SK-N-SH (cell line): Measurements from ENCODE around the gene AHSG. TPM values are rescaled to one million over a fixed set of nuclear protein-coding genes. Genes with fewer than 3 reads are reported as not detected.

ENCODE experiments used
- CTCF ChIA-PET: fragments of 300-600, 350-600 bp; formaldehyde crosslinking; extraction: SDS; loops from one replicate; lab custom pipeline; 2021; lab: Yijun Ruan, JAX
- POLR2A ChIA-PET: fragments of 350-600 bp; sonication (Branson Sonifier 250); formaldehyde crosslinking; extraction: SDS; loops from one replicate; lab custom pipeline; 2020; ENCODE audit warnings: antibody characterized with exemption, inconsistent platforms; lab: Yijun Ruan, JAX
- DNase-seq: peaks from one replicate; pipeline ENCODE4 v3.0.0; 2012
- H2AFZ ChIP-seq: fragments of 200-600 bp; sonication (generic); 2 replicates; pipeline ENCODE4 v1.8.1; 2016; ENCODE audit warnings: antibody characterized with exemption, mild to moderate bottlenecking, low read depth
- H3F3A ChIP-seq: fragments of 200-600 bp; sonication (generic); replicated peaks from 2 replicates; pipeline ENCODE3; 2016; ENCODE audit warnings: antibody characterized with exemption, mild to moderate bottlenecking; ENCODE audit not compliant: insufficient read depth
- H3K27ac ChIP-seq, 2 experiments: fragments of 200-500 bp in 1 of 2; fragments of 200-600 bp in 1 of 2; sonication (Bioruptor generic) in 1 of 2; sonication (generic), shearing (Covaris generic) in 1 of 2; 2 replicates each; pipeline versions ENCODE4 v1.5.1 to v1.6.1; 2014 to 2016; ENCODE audit warnings: low read depth in 2 of 2, inconsistent platforms in 1 of 2, low read length in 1 of 2, mild to moderate bottlenecking in 1 of 2, mixed read lengths in 1 of 2
- H3K27me3 ChIP-seq: fragments of 200-600 bp; sonication (generic), shearing (Covaris generic); 2 replicates; pipeline ENCODE4 v1.6.1; 2016; ENCODE audit warnings: mixed run types; ENCODE audit not compliant: insufficient read depth
- H3K36me3 ChIP-seq, 2 experiments: fragments of 200-500 bp in 1 of 2; fragments of 200-600 bp in 1 of 2; sonication (Bioruptor generic) in 1 of 2; sonication (generic) in 1 of 2; replicated peaks in 1 of 2; 2 replicates each; pipeline versions ENCODE3 to v1.5.1; 2014 to 2016; ENCODE audit warnings: low read length in 1 of 2, mild to moderate bottlenecking in 1 of 2; ENCODE audit not compliant: insufficient read depth in 2 of 2, control insufficient read depth in 1 of 2
- H3K4me1 ChIP-seq, 2 experiments: fragments of 200-500 bp in 1 of 2; fragments of 200-600 bp in 1 of 2; sonication (Bioruptor generic) in 1 of 2; sonication (generic), shearing (Covaris generic) in 1 of 2; 2 replicates each; pipeline versions ENCODE4 v1.5.1 to v1.6.1; 2014 to 2016; ENCODE audit warnings: low read depth in 1 of 2, low read length in 1 of 2, mixed run types in 1 of 2; ENCODE audit not compliant: insufficient read depth in 2 of 2, control insufficient read depth in 1 of 2
- H3K4me2 ChIP-seq: fragments of 200-600 bp; sonication (generic), shearing (Covaris generic); 2 replicates; pipeline ENCODE4 v1.6.1; 2017; ENCODE audit warnings: mixed run types
- H3K4me3 ChIP-seq, 2 experiments: fragments of 200-500 bp in 1 of 2; fragments of 200-600 bp in 1 of 2; sonication (Bioruptor generic) in 1 of 2; sonication (generic), shearing (Covaris generic) in 1 of 2; 2 replicates each; pipeline versions ENCODE4 v1.5.1 to v1.8.1; 2014 to 2016; ENCODE audit warnings: low read depth in 2 of 2, inconsistent platforms in 1 of 2, low read length in 1 of 2, mild to moderate bottlenecking in 1 of 2, mixed read lengths in 1 of 2, moderate library complexity in 1 of 2
- H3K79me2 ChIP-seq: fragments of 200-600 bp; sonication (generic); 2 replicates; pipeline ENCODE4 v1.8.1; 2017; ENCODE audit warnings: mild to moderate bottlenecking; ENCODE audit not compliant: insufficient read depth
- H3K9ac ChIP-seq: fragments of 200-600 bp; sonication (generic); 2 replicates; pipeline ENCODE4 v1.6.1; 2017; ENCODE audit warnings: mixed run types
- H3K9me2 ChIP-seq: fragments of 200-600 bp; sonication (generic); 2 replicates; pipeline ENCODE4 v1.6.1; 2017; ENCODE audit warnings: mixed run types
- H3K9me3 ChIP-seq: fragments of 200-600 bp; sonication (generic); 2 replicates; pipeline ENCODE4 v1.6.1; 2017; ENCODE audit warnings: mixed run types, mild to moderate bottlenecking, moderate library complexity
- H4K20me1 ChIP-seq: fragments of 200-600 bp; sonication (generic); 2 replicates; pipeline ENCODE4 v1.6.1; 2017; ENCODE audit warnings: mild to moderate bottlenecking, mixed run types; ENCODE audit not compliant: insufficient read depth
- CHD2 ChIP-seq: fragments of 150-350 bp; IDR thresholded peaks from 2 replicates; pipeline ENCODE4 v1.6.1; 2018; ENCODE audit warnings: low read length; ENCODE audit not compliant: partially characterized antibody
- EZH2phosphoT487 ChIP-seq: fragments of 200-600 bp; sonication (generic); IDR thresholded peaks from 2 replicates; pipeline ENCODE4 v1.6.1; 2017; ENCODE audit warnings: low read depth, mixed run types, mild to moderate bottlenecking, antibody characterized with exemption, moderate library complexity, borderline replicate concordance
- GABPA ChIP-seq: IDR thresholded peaks from 2 replicates; pipeline ENCODE4 v1.4.0; 2012; ENCODE audit warnings: low read depth, mild to moderate bottlenecking
- JUND ChIP-seq: IDR thresholded peaks from 2 replicates; pipeline ENCODE4 v1.4.0; 2012
- MEF2A ChIP-seq: IDR thresholded peaks from 2 replicates; pipeline ENCODE4 v1.4.0; 2012; ENCODE audit warnings: low read depth, borderline replicate concordance
- RAD21 ChIP-seq: IDR thresholded peaks from 2 replicates; pipeline ENCODE4 v1.6.1; 2012; ENCODE audit warnings: mild to moderate bottlenecking, low read length
- RCOR1 ChIP-seq: fragments of 150-350 bp; IDR thresholded peaks from 2 replicates; pipeline ENCODE4 v1.6.1; 2017; ENCODE audit warnings: antibody characterized with exemption, low read length
- REST ChIP-seq: IDR thresholded peaks from 2 replicates; pipeline ENCODE4 v1.6.1; 2012; ENCODE audit warnings: mild to moderate bottlenecking, low read depth, low read length, moderate library complexity
- RFX5 ChIP-seq: IDR thresholded peaks from 2 replicates; pipeline ENCODE4 v1.6.1; 2012; ENCODE audit warnings: mild to moderate bottlenecking, improper control_type of control experiment, low read length
- SIN3A ChIP-seq: IDR thresholded peaks from 2 replicates; pipeline ENCODE4 v1.6.1; 2012; ENCODE audit warnings: low read depth, mild to moderate bottlenecking, low read length, moderate library complexity, borderline replicate concordance
- SMC3 ChIP-seq: IDR thresholded peaks from 2 replicates; pipeline ENCODE4 v1.6.1; 2012; ENCODE audit warnings: low read depth, low read length, improper control_type of control experiment
- TAF1 ChIP-seq: IDR thresholded peaks from 2 replicates; pipeline ENCODE4 v1.6.1; 2012; ENCODE audit warnings: low read depth, mild to moderate bottlenecking, low read length, moderate library complexity, borderline replicate concordance
- TEAD4 ChIP-seq: IDR thresholded peaks from 2 replicates; pipeline ENCODE4 v1.4.0; 2012; ENCODE audit warnings: mild to moderate bottlenecking, borderline replicate concordance; ENCODE audit not compliant: insufficient read depth
- YY1 ChIP-seq: IDR thresholded peaks from 2 replicates; pipeline ENCODE4 v1.4.0; 2012; ENCODE audit warnings: low read depth, mild to moderate bottlenecking
- WGBS: methylation state at CpG from one replicate; pipeline ENCODE4 v1.1.6; 2017; ENCODE audit warnings: low lambda C conversion rate; 5-methylcytosine and 5-hydroxymethylcytosine counted together
- polyA plus RNA-seq, 3 experiments: library from polyadenylated mRNA; depleted of rRNA; stranded (reverse); fragments of >200 nt; gene quantifications; 2 replicates each; pipeline ENCODE4 v1.2.3, GENCODE V29; 2012

AHSG gene
- polyA plus RNA-seq, 1 of the 3 experiments (the other 2 are of a cell fraction): not detected

GRCh38 chr3:186598108-186598784 lies 14.6 kb upstream of the AHSG start (continued):
- TF ChIP-seq RCOR1 (no peak), RAD21 (no peak)

- CTCF ChIA-PET: interaction anchor here (17.4 kb wide), 1 partner anchor 16 kb away, joined by 167 read pairs; the partner anchor contains the start of gene AHSG
- H3K9ac ChIP-seq: no peak overlapping the region
- H3K4me1 ChIP-seq: no peaks in the 10 kb centered on the region
- TF ChIP-seq SIN3A (no peak), SMC3 (no peak), MEF2A (no peak), RCOR1 (no peak), GABPA (no peak), CHD2 (no peak), RFX5 (no peak), TAF1 (no peak), YY1 (no peak), EZH2phosphoT487 (no peak), JUND (no peak), TEAD4 (no peak), REST (no peak)
- no peak overlapping the region for H3K4me3 ChIP-seq
- H3K4me2 ChIP-seq: no peak overlapping the region
- H3F3A ChIP-seq: no peaks in the 10 kb centered on the region
- no peaks in the 10 kb centered on the region for H3K9me2 ChIP-seq
- no peak for DNase-seq
- no peaks in the 10 kb centered on the region for H4K20me1 ChIP-seq
- H3K27me3 ChIP-seq: no peaks in the 10 kb centered on the region
- no peak overlapping the region for H2AFZ ChIP-seq
- no peaks in the 10 kb centered on the region for H3K79me2 ChIP-seq
- H3K36me3 ChIP-seq: no peaks in the 10 kb centered on the region
- POLR2A ChIA-PET: no interaction called here
- 71% methylated on average over 4 of the region's 4 CpGs for WGBS
- no peaks in the 10 kb centered on the region for H3K9me3 ChIP-seq
- H3K27ac ChIP-seq: no peak overlapping the region
Measured at GRCh38 chr3:186598794-186599141, 14.1 kb upstream of the AHSG start.
